Esophagus muscularis mucosa (tissue), 4 donors: Measurements from ENCODE around the gene BORCS5. TPM values are rescaled to one million over a fixed set of nuclear protein-coding genes. Genes with fewer than 3 reads are reported as not detected.

Source experiments
- DNase-seq: peaks from one replicate; pipeline ENCODE4 v3.0.0-alpha.2; 2017; ENCODE audit errors: extremely low spot score
- H3K27ac ChIP-seq, 4 donors: fragments of 200-600 bp; sonication (generic); replicated peaks in 1 of 4; 1 replicate in 3 of 4; 2 replicates in 1 of 4; pipeline ENCODE4 v1.5.1; 2016 to 2019; ENCODE audit warnings: mild to moderate bottlenecking in 1 of 4
- H3K27me3 ChIP-seq, 4 donors: fragments of 200-600 bp; sonication (generic); one replicate each; pipeline versions ENCODE4 v1.5.1 to v1.6.0; 2016 to 2019
- H3K36me3 ChIP-seq, 4 donors: fragments of 200-600 bp; sonication (generic); one replicate each; pipeline ENCODE4 v1.5.1; 2016 to 2019
- H3K4me1 ChIP-seq, 4 donors: fragments of 200-600 bp; sonication (generic); one replicate each; pipeline ENCODE4 v1.5.1; 2016 to 2019
- H3K4me3 ChIP-seq, 4 donors: fragments of 200-600 bp; sonication (generic); 1 replicate in 2 of 4; 2 replicates in 2 of 4; pipeline ENCODE4 v1.5.1; 2016 to 2019; ENCODE audit warnings: mild to moderate bottlenecking in 4 of 4, moderate library complexity in 1 of 4
- H3K9me3 ChIP-seq, 4 donors: fragments of 200-600 bp; sonication (generic); 1 replicate in 3 of 4; 2 replicates in 1 of 4; pipeline ENCODE4 v1.5.1; 2016 to 2019
- EP300 ChIP-seq: sonication (generic); formaldehyde crosslinking; IDR thresholded peaks from one replicate; pipeline ENCODE4 v1.6.1; 2017; ENCODE audit warnings: antibody characterized with exemption
- POLR2A ChIP-seq: fragments of 450-650 bp; IDR thresholded peaks from one replicate; pipeline ENCODE4 v1.6.1; 2017; ENCODE audit warnings: antibody characterized with exemption, moderate library complexity, mild to moderate bottlenecking, low read depth
- POLR2AphosphoS5 ChIP-seq, 2 donors: sonication (generic); formaldehyde crosslinking; IDR thresholded peaks; one replicate each; pipeline ENCODE4 v1.6.1; 2017; ENCODE audit warnings: antibody characterized with exemption in 2 of 2
- WGBS: methylation state at CpG from one replicate; pipeline ENCODE4 v1.1.5; 2018; 5-methylcytosine and 5-hydroxymethylcytosine counted together
- intact Hi-C: fragments of 100-400 bp; cut with DNase I; formaldehyde crosslinking; loops from one replicate; pipeline ENCODE4 v1.15.1; 2023
- total RNA-seq, 4 donors: library from RNA; depleted of rRNA; stranded (reverse); fragments of >200 nt; gene quantifications; one replicate each; pipeline versions ENCODE4 v1.1.0 to v1.2.1, GENCODE V29; 2016
- TF ChIP-seq, protein P1 (sequence below), 3 experiments: fragments of 200-600 bp in 2 of 3; fragments of 450-650 bp in 1 of 3; sonication (generic) in 2 of 3; IDR thresholded peaks; one replicate each; pipeline ENCODE4 v1.5.1; 2017 to 2019; ENCODE audit warnings: antibody characterized with exemption in 3 of 3, mild to moderate bottlenecking in 2 of 3, moderate library complexity in 1 of 3

The BORCS5 gene
- total RNA-seq, 4 donors from 2014 or later: 16.5 to 25.0 (median 19.0) TPM

DNA sequence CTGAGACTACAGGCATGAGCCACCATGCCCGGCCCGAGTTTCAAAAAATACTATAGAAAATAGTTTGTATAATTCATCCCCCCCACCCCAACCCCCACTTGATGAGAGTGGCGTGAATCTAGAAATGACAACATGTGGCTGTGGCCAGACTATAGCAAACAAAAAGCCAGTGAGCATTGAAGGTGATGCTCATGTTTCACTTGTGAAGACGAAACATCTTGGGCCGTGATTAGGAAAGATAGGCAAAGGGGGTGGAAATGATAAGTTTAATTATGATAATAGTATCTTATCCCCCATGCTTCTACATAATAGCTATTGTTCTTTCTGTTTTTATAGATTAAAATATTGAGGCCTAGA lies 8.5 kb downstream of the BORCS5 start:
- Histone ChIP-seq H3K27me3 (no peaks in the 10 kb centered on the region), H3K4me1 (peaks cover 5 to 19% (median 17%) of the 10 kb centered on the region in 4 donors), H3K4me3 (no peak overlapping the region), H3K27ac (peak overlapping the region in 1 of 4 donors; percentile 47), H3K36me3 (peaks cover 0 to 24% (median 14%) of the 10 kb centered on the region in 4 donors), H3K9me3 (no peaks in the 10 kb centered on the region)
- 93% methylated on average over 5 of the region's 5 CpGs for WGBS
- TF ChIP-seq POLR2AphosphoS5 (IDR thresholded peaks at IDR 0.05): no peak
- TF ChIP-seq POLR2A: no peak
- TF ChIP-seq, protein P1, sequence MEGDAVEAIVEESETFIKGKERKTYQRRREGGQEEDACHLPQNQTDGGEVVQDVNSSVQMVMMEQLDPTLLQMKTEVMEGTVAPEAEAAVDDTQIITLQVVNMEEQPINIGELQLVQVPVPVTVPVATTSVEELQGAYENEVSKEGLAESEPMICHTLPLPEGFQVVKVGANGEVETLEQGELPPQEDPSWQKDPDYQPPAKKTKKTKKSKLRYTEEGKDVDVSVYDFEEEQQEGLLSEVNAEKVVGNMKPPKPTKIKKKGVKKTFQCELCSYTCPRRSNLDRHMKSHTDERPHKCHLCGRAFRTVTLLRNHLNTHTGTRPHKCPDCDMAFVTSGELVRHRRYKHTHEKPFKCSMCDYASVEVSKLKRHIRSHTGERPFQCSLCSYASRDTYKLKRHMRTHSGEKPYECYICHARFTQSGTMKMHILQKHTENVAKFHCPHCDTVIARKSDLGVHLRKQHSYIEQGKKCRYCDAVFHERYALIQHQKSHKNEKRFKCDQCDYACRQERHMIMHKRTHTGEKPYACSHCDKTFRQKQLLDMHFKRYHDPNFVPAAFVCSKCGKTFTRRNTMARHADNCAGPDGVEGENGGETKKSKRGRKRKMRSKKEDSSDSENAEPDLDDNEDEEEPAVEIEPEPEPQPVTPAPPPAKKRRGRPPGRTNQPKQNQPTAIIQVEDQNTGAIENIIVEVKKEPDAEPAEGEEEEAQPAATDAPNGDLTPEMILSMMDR (IDR thresholded peaks at IDR 0.05): no peak
- TF ChIP-seq EP300: no peak
- intact Hi-C loops: no loop called here
- DNase-seq: no peak

DNA sequence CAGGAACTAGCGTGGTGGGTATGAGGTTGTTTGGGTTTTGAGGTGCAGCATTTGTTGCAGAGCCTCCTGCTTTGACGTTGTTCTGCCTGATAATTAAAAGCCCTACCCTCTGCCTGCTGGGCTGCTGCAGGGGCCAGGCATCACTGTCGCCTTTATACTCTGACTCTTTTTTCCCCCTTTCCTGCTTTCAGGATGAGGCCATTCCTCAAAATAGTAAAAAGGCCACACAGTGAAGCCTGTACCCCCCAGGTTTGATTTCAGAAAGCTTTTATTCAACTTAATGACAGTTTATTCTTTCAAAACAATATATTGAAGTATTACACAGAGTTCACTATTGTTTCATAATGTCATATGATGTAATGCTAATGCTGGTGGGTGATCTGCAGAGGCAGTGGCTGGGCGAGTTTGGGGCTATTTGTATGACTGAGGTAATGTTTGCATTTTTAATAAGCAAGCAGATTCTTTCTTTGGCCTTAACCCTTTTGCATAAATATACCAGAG lies 9.1 kb downstream of the BORCS5 start:
- peaks cover 0 to 24% (median 14%) of the 10 kb centered on the region in 4 donors for H3K36me3 ChIP-seq
- H3K27ac ChIP-seq: peak overlapping the region in 2 of 4 donors; percentile 31 to 47

DNA sequence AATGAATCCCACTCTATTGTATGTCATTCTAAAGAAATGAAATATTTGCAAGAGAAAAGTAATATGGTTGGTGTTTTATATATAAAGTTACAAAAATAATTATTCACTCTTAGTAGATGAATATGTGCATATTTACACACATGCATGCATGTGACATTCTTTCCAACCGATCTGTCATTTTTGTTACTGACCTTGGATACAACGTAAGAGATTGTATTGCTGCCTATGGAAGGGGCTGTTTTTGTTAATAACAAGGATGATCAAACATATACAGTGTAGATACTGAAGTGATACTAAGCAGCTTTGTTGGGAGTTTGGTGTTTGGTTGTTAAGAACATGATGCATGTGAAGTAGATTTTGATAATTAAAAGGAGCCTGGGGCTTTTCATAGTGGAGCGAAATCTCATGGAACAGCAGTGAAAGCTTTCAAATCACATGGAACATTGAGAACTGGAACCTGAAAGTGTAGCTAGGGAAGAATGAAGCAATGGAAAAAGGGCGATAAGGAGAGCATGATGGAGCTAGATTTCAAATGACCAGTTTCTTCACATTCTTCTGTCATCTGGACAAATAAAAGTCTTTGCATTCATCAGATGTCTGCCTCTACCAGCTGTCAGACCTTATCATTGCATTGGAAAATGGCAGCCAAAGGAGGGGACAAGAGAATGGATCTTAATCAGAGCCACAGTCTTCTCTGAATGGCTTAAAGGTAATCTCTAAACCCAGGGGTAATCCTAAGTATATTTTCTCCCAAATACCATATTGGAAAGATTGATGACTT lies 10.0 kb downstream of the BORCS5 start:
- peaks cover 5 to 22% (median 18%) of the 10 kb centered on the region in 4 donors for H3K4me1 ChIP-seq
- no peak for DNase-seq
- no peaks in the 10 kb centered on the region for H3K27me3 ChIP-seq
- H3K4me3 ChIP-seq: no peak overlapping the region
- no peaks in the 10 kb centered on the region for H3K9me3 ChIP-seq
- no peak overlapping the region for H3K27ac ChIP-seq
- intact Hi-C loops: no loop called here
- TF ChIP-seq POLR2AphosphoS5 (IDR thresholded peaks at IDR 0.05): no peak
- no peak for TF ChIP-seq EP300
- TF ChIP-seq, protein P1 (IDR thresholded peaks at IDR 0.05): no peak
- TF ChIP-seq POLR2A: no peak
- 90% methylated on average over 4 of the region's 4 CpGs for WGBS
- H3K36me3 ChIP-seq: peaks cover 0 to 24% (median 13%) of the 10 kb centered on the region in 4 donors

More for the DNA sequence above, 9.1 kb downstream of the BORCS5 start:
- Histone ChIP-seq H3K4me1 (peaks cover 5 to 22% (median 18%) of the 10 kb centered on the region in 4 donors), H3K4me3 (no peak overlapping the region), H3K9me3 (no peaks in the 10 kb centered on the region), H3K27me3 (no peaks in the 10 kb centered on the region)
- DNase-seq: no peak
- WGBS: 39% methylated on average over 4 of the region's 4 CpGs
- TF ChIP-seq, protein P1 (IDR thresholded peaks at IDR 0.05): no peak
- TF ChIP-seq EP300 (no peak), POLR2A (no peak), POLR2AphosphoS5 (IDR thresholded peaks at IDR 0.05) (no peak)
- intact Hi-C loops: no loop called here

DNA sequence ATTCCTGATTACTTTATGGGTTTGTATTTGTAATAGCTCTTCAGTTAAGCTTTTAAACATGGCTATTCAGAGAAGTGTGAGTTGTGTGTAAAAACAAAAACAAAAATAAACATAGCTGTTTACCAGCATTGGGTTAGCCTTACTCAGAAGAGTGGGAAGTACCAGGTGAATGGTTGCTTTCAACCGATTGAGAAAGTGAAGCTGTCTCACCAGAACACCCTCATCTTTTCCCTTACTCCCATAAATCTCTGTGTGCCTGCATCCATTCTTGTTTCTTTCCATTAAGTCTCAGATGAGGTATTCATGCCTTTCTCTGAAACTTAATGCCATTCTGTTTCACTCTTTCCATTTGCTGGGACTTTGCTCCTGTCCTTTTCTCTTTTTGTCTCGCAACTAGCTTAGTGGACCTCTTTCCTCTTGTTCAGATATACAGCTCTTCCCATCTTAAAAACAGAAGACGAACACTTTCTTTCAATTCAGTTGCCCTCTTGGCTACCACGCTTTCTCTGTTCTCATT lies 10.7 kb downstream of the BORCS5 start:
- H3K27ac ChIP-seq: no peak overlapping the region
- H3K27me3 ChIP-seq: no peaks in the 10 kb centered on the region
- H3K36me3 ChIP-seq: peaks cover 0 to 31% (median 11%) of the 10 kb centered on the region in 4 donors
- no peak overlapping the region for H3K4me3 ChIP-seq
- WGBS: 92% methylated on average over 4 of the region's 4 CpGs
- intact Hi-C loops: no loop called here
- H3K9me3 ChIP-seq: no peaks in the 10 kb centered on the region
- H3K4me1 ChIP-seq: peaks cover 5 to 22% (median 18%) of the 10 kb centered on the region in 4 donors
- TF ChIP-seq EP300: no peak
- no peak for TF ChIP-seq POLR2AphosphoS5 (IDR thresholded peaks at IDR 0.05)
- TF ChIP-seq, protein P1 (IDR thresholded peaks at IDR 0.05): no peak
- no peak for TF ChIP-seq POLR2A
- no peak for DNase-seq
